GM18873 (cell line): ENCODE measurements around the gene CLPTM1.

Experiments
- ATAC-seq: cut with Tn5 transposase; IDR thresholded peaks from one replicate; pipeline ENCODE4 v1.9.1; 2021; ENCODE audit warnings: mild to moderate bottlenecking, moderate library complexity, moderate number of reproducible peaks; ENCODE audit not compliant: unreplicated experiment, low FRiP score

The CLPTM1 gene

DNA sequence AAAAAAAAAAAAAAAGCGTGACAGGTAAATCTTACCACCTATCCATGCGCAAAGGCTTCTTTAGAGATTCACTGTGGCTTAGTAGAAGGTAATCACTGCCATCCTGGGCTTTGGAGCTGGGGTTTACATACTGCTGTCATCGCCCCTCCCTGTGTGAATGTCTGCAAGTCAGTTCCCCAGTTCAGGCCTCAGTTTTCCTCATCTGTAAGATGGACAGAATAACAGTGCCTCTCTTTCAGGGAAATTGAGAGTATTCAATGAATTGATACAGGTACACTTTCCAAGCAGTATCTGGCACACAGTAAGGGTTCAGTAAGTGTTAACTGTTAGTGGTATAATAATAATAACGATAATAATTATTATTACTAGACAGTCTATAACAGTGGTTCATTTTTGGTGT, 48.3 kb downstream of the CLPTM1 start:
- no peak for ATAC-seq

DNA sequence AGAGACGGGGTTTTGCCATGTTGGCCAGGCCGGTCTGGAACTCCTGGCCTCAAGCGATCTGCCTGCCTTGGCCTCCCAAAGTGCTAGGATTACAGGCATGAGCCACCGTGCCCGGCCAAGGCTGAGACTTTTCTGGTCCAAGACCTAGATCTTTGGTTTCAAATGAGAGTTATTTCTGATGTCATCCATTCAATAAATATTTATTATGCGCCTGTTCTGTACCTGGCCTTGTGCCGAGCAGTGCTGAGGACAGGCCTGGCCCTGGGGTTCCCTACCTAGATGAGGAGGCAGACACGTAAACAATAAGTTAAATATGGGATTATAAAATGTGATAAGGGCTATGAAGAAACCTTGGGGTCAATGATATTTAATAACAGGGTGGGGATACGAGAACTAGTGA, 50.6 kb downstream of the CLPTM1 start:
- no peak for ATAC-seq

DNA sequence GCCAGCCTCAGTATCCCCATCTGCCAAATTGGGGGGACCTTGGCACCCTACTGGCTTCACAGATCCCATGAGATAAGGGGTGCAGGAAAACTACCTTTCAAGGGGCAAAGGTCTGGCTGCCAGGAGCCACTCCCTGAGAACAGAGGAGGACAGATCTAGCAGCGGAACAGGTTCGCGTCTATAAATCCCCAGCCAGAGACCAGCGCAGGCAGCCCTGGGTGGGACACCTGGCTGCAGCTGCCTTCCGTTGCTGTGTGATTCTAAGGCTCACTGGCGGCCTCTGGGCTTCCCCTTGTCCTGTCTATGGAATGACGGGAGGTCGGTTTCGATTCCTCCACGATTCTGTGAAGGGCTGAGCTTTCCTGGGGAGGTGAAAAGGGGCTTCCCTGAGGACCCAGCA, 53.4 kb downstream of the CLPTM1 start:
- ATAC-seq, result no peak

- ATAC-seq, result no peak
Measured at GRCh38 chr19:45009625-45010255, 54.6 kb downstream of the CLPTM1 start.

DNA sequence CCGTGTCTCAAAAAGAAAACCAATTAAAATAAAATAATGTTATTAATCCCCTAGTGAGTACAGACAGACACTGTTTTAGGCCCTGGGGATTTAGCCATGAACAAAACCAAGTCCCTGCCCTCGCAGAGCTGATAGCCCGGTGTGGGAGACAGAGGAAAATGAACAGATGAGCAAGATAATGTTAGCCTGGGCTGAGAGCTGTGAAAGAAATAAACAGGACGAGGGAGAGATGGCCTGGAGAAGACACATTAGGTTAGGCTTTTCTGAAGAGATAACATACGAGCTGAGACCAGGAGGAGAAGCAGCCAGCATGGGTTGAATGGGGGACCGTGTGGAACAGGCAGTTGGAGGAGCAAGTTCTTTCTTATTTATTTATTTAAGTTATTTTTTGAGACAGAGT, 55.1 kb downstream of the CLPTM1 start:
- ATAC-seq, result no peak

DNA sequence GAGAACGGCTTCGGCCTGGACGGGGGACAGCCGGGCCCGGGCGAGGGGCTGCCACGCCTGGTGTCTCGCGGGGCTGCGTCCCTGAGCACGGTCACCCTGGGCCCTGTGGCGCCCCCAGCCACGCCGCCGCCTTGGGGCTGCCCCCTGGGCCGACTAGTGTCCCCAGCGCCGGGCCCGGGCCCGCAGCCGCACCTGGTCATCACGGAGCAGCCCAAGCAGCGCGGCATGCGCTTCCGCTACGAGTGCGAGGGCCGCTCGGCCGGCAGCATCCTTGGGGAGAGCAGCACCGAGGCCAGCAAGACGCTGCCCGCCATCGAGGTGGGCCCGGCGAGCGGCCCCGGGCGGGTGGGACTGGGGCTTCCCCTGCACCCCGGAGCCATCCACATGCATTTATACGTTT, 56.8 kb downstream of the CLPTM1 start:
- ATAC-seq, result no peak

DNA sequence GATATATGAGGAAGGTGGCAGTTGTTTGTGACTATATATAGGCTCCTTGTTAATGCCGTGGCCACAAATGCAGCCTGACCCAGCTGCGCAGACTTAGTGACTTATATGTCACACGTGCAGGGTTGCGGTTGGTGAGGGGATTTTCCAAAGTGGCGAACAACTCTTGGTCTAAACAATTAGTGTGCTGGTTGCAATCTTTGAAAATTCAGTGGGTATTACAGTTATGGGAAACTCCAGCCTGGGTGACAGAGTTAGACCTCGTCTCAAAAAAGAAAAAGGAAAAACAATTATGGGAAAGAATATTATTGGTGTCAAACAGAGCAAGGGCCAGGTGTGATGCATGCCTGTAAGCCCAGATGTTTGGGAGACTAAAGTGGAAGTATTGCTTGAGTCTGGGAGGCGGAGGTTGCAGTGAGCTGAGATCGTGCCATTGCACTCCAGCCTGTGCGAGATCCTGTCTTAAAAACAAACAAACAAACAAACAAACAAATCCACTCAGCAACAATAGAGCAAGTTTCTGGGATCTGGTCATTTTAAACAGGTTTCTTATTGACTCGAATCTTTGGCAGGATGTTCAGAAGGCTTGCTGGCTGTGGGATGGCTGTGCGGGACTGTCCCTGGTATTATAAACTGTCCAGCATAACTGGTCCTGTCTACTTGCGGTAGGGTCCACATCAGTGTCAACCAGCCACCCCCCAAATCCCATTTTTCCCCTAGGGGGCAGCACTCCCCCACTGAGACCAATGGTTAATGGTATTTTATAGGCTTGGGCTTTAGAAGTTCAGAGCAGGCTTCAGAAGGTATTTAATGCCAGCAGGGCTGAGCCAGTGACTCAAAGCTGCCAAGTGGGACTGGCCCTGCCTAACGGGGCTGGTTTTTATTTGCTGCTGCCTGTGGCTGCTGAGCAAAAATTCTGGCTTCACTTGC, 61.5 kb downstream of the CLPTM1 start:
- ATAC-seq, result peak; percentile 79

DNA sequence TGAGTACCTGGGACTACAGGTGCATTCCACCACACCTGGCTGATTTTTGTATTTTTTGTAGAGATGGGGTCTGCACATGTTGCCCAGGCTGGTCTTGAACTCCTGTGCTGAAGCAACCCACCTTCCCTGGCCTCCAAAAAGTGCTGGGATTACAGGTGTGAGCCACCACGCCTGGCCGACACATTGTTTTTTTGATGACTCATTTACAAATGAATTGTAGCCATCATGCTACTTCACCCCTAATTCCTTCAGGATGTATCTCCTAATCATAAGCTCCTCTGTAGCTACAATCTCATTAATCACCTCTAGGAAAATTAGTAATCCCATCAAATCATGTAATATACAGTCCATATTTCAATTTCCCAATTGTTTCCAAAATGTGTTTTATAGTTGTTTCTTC, 64.0 kb downstream of the CLPTM1 start:
- ATAC-seq, result no peak

GRCh38 chr19:45020071-45020470, 64.9 kb downstream of the CLPTM1 start:
- no peak for ATAC-seq

GRCh38 chr19:45021971-45022370, 66.8 kb downstream of the CLPTM1 start:
- ATAC-seq, result no peak

DNA sequence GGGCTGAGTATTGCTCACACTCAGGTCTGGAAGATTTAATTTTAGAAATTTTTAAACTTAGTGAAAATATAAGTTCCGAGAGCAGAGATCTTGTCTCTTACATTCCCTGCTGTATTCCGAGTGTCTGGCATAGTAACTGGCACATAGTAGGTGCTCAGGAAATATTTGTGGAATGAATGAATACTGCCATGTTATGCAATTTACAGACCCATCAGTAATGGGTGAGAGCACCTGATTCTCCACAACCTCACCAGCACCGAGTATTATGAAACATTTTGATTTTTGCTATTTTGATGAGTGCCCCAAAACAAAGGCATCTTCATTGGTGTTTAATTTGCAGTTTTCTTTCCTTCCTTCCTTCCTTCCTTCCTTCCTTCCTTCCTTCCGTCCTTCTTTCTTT, 67.9 kb downstream of the CLPTM1 start:
- ATAC-seq, result no peak

DNA sequence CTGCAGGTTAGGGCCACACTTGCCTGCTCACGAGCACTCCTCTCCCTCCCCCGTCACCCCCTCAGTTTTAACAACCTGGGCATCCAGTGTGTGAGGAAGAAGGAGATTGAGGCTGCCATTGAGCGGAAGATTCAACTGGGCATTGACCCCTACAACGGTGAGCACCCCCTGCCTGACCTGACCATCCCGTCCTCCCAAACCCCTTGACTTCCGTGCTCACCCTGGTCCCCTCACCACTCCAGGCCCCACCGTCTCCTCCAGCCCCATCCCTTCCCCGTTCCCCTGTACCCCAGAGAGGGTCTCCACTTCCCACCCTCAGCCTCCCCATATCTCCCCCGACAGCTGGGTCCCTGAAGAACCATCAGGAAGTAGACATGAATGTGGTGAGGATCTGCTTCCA, 70.1 kb downstream of the CLPTM1 start:
- ATAC-seq, result no peak

DNA sequence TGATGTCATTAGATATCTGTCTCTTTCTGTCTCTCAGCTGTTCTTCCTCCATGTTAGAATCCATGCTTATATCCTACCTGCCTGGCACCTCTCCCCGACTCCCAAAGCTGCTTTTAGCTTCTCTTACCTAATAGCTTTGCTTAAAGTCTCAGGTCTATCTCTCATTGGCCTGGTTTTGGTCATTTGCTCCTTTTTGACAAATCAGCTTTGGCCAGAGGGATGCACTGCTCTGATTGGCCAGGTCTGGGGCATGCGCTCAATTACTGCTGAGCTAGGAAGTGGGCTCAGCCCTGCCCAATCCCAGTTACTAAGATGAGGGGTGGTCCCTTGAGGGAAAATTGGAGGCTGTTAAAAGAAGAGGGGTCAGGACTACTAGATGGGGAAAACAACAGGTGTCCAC, 72.2 kb downstream of the CLPTM1 start:
- no peak for ATAC-seq

- no peak for ATAC-seq
Measured at GRCh38 chr19:45030825-45031224, 75.6 kb downstream of the CLPTM1 start.

GRCh38 chr19:45032421-45032820, 77.2 kb downstream of the CLPTM1 start:
- ATAC-seq, result no peak

DNA sequence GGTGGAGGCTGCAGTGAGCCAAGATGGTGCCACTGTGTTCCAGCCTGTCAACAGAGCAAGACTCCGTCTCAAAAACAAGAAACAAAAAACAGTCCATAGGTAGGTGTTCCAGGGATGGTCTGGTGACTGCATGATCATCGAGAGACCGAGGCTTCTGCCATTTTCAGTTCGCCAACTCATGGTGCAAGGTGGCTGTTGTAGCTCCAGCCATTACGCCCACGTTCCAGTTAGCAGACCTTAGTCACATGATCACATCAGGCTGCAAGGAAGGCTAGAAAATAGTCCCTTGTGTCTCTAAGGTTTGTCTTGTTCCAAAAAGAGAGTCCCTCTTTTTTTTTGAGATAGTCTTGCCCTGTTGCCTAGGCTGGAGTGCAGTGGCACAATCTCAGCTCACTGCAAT, 80.6 kb downstream of the CLPTM1 start:
- ATAC-seq, result no peak

DNA sequence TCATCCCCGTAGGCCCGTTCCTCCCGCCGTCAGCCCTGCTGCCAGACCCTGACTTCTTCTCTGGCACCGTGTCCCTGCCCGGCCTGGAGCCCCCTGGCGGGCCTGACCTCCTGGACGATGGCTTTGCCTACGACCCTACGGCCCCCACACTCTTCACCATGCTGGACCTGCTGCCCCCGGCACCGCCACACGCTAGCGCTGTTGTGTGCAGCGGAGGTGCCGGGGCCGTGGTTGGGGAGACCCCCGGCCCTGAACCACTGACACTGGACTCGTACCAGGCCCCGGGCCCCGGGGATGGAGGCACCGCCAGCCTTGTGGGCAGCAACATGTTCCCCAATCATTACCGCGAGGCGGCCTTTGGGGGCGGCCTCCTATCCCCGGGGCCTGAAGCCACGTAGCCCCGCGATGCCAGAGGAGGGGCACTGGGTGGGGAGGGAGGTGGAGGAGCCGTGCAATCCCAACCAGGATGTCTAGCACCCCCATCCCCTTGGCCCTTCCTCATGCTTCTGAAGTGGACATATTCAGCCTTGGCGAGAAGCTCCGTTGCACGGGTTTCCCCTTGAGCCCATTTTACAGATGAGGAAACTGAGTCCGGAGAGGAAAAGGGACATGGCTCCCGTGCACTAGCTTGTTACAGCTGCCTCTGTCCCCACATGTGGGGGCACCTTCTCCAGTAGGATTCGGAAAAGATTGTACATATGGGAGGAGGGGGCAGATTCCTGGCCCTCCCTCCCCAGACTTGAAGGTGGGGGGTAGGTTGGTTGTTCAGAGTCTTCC, 82.4 kb downstream of the CLPTM1 start:
- ATAC-seq, result no peak

- ATAC-seq, result peak; percentile 43
Measured at GRCh38 chr19:45038931-45039893, 84.0 kb downstream of the CLPTM1 start, which contains the start of gene CLASRP. TSS of gene CLASRP (plus strand) at chr19:45039045. CDS start at chr19:45040213, 1,168 bp downstream.

DNA sequence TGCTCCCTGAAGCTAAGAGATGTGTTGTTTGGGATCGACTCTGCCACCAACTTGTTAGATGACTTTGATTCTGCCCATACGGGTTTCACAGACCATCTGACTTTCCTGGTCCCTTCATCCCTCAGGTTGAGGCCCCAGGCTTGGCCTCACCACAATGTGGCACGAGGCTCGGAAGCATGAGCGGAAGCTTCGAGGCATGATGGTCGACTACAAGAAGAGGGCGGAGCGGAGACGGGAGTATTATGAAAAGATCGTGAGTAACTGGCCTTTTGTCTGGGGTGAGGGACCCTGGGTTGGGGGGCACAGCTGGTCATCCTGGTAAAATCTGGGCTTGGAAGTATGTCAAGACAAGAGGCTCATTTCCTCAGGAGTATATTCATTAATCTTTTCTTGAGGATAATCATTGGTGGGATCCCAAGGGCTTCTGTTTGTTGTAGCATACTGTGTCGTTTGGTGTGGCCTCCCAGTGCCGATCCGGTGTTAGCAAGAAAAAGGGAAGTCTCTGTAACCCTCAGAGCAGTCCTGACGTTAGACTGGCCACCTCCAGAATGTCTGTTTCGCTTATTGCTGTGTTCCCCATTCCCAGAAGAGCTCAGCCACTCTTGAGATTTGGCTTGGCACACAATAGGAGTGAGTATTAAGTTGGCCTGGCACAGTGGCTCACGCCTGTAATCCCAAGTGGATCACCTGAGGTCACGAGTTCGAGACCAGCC, 85.0 kb downstream of the CLPTM1 start:
- ATAC-seq, result no peak
